K562 (cell line): Measurements from ENCODE around the gene SPPL3. TPM values are rescaled to one million over a fixed set of nuclear protein-coding genes. Genes with fewer than 3 reads are reported as not detected.

Experiments
- ATAC-seq: fragments of 200-7000 bp; cut with Tn5 transposase; 3 replicates; pipeline ENCODE4 v1.9.1; 2020; ENCODE audit warnings: moderate library complexity
- BruUV-seq: library from RNA; stranded (reverse); fragments of 400-500 nt; replicated peaks from 2 replicates; lab custom pipeline; 2021; lab: Mats Ljungman, UMichigan
- CTCF ChIA-PET: fragments of 300-600 bp; formaldehyde crosslinking; extraction: SDS; loops from one replicate; lab custom pipeline; 2021; ENCODE audit warnings: low intra/inter-chr PET ratio; lab: Yijun Ruan, JAX
- POLR2A ChIA-PET: fragments of 300-600, 350-650 bp; sonication (Branson Sonifier 250); formaldehyde crosslinking; extraction: SDS; loops from one replicate; lab custom pipeline; 2021; ENCODE audit warnings: antibody characterized with exemption, inconsistent platforms; lab: Yijun Ruan, JAX
- DNase-seq, 4 experiments: peaks; one replicate each; pipeline versions ENCODE4 v3.0.0 to v3.0.0-alpha.2; 2011 to 2018; ENCODE audit warnings: low spot score in 3 of 4, mixed read lengths in 3 of 4; ENCODE audit errors: extremely low read depth in 1 of 4
- FAIRE-seq: peaks from 2 replicates; lab custom pipeline; 2011; peaks lifted over from hg19 to GRCh38; lab: Jason Lieb, UNC
- H2AFZ ChIP-seq: 2 replicates; pipeline ENCODE4 v1.6.0; 2011; ENCODE audit warnings: low read depth, low read length, control low read depth, inconsistent platforms
- H3K27ac ChIP-seq: fragments of 200-600 bp; 3 replicates; pipeline ENCODE4 v1.8.0; 2011; ENCODE audit warnings: low read depth, mild to moderate bottlenecking, control low read depth, inconsistent platforms, low read length, moderate library complexity, mixed read lengths; ENCODE audit errors: extremely low read depth
- H3K27me3 ChIP-seq, 2 experiments: fragments of 300-600 bp in 1 of 2; 2 replicates in 1 of 2; 3 replicates in 1 of 2; pipeline versions ENCODE4 v1.6.0 to v1.8.0; 2011; ENCODE audit warnings: inconsistent platforms in 2 of 2, low read length in 2 of 2, mild to moderate bottlenecking in 1 of 2, mixed read lengths in 1 of 2, moderate library complexity in 1 of 2; ENCODE audit not compliant: control insufficient read depth in 2 of 2, insufficient read depth in 2 of 2
- H3K36me3 ChIP-seq: fragments of 300-600 bp; 3 replicates; pipeline ENCODE4 v1.8.0; 2011; ENCODE audit warnings: mild to moderate bottlenecking, low read length, inconsistent platforms; ENCODE audit not compliant: control insufficient read depth, insufficient read depth
- H3K4me1 ChIP-seq, 2 experiments: fragments of 200-600 bp in 1 of 2; replicated peaks in 1 of 2; 2 replicates in 1 of 2; 3 replicates in 1 of 2; pipeline versions ENCODE4 v1.5.1 to v1.8.0; 2011; ENCODE audit warnings: inconsistent platforms in 2 of 2, low read length in 2 of 2, mild to moderate bottlenecking in 1 of 2, mixed read lengths in 1 of 2, moderate library complexity in 1 of 2; ENCODE audit not compliant: control insufficient read depth in 2 of 2, insufficient read depth in 2 of 2
- H3K4me2 ChIP-seq: 2 replicates; pipeline ENCODE4 v1.6.1; 2011; ENCODE audit warnings: low read length, control low read depth, inconsistent platforms, mixed read lengths; ENCODE audit not compliant: insufficient read depth
- H3K4me3 ChIP-seq: fragments of 200-600 bp; sonication (generic), shearing (Covaris generic); 2 replicates; pipeline ENCODE4 v1.5.1; 2016; ENCODE audit warnings: control low read depth, inconsistent platforms
- H3K79me2 ChIP-seq: fragments of 200-600 bp; 3 replicates; pipeline ENCODE4 v1.8.0; 2011; ENCODE audit warnings: low read length, inconsistent platforms; ENCODE audit not compliant: control insufficient read depth, insufficient read depth
- H3K9ac ChIP-seq, 2 experiments: 2 replicates each; pipeline versions ENCODE4 v1.6.0 to v1.6.1; 2011; ENCODE audit warnings: low read depth in 2 of 2, low read length in 2 of 2, control low read depth in 1 of 2, inconsistent platforms in 1 of 2, mild to moderate bottlenecking in 1 of 2, mixed read lengths in 1 of 2; ENCODE audit not compliant: insufficient read depth in 1 of 2
- H3K9me1 ChIP-seq: one replicate; pipeline ENCODE4 v1.6.0; 2011; ENCODE audit warnings: inconsistent platforms, mild to moderate bottlenecking, low read length, moderate library complexity; ENCODE audit not compliant: control insufficient read depth, insufficient read depth
- H3K9me3 ChIP-seq: replicated peaks from 2 replicates; pipeline ENCODE4 v1.5.1; 2011; ENCODE audit warnings: low read depth, low read length, inconsistent platforms; ENCODE audit not compliant: control insufficient read depth, insufficient read depth
- H4K20me1 ChIP-seq: replicated peaks from 2 replicates; pipeline ENCODE4 v1.6.1; 2011; ENCODE audit warnings: low read length, inconsistent platforms, mixed read lengths; ENCODE audit not compliant: control insufficient read depth, insufficient read depth
- ELF2 ChIP-seq: fragments of 250-450 bp; sonication (Bioruptor Pico); IDR thresholded peaks from 2 replicates; pipeline ENCODE4 v1.5.0; 2021; ENCODE audit warnings: mild to moderate bottlenecking
- FOXA1 ChIP-seq: fragments of 450-650 bp; IDR thresholded peaks from 2 replicates; pipeline ENCODE4 v1.6.1; 2016; ENCODE audit warnings: mild to moderate bottlenecking, borderline replicate concordance
- NCOA1 ChIP-seq: fragments of 450-650 bp; IDR thresholded peaks from 2 replicates; pipeline ENCODE4 v1.6.1; 2016; ENCODE audit warnings: low read depth
- NCOR1 ChIP-seq: fragments of 450-650 bp; IDR thresholded peaks from 2 replicates; pipeline ENCODE4 v1.6.1; 2016; ENCODE audit warnings: mild to moderate bottlenecking, moderate library complexity
- PHB ChIP-seq: fragments of 250-450 bp; sonication (Bioruptor Pico); IDR thresholded peaks from 2 replicates; pipeline ENCODE4 v1.5.0; 2021
- SMARCC2 ChIP-seq: fragments of 450-650 bp; IDR thresholded peaks from 2 replicates; pipeline ENCODE4 v1.6.1; 2017; ENCODE audit warnings: antibody characterized with exemption, moderate library complexity, mild to moderate bottlenecking, low read depth
- TARDBP ChIP-seq: fragments of 450-650 bp; IDR thresholded peaks from 2 replicates; pipeline ENCODE4 v1.6.1; 2016
- TFAM ChIP-seq: fragments of 250-450 bp; sonication (Bioruptor Pico); conservative IDR thresholded peaks from 2 replicates; pipeline ENCODE4 v1.5.0; 2021; ENCODE audit warnings: mild to moderate bottlenecking, moderate library complexity
- ZNF12 ChIP-seq: sonication (generic); formaldehyde crosslinking; IDR thresholded peaks from 2 replicates; pipeline ENCODE4 v1.4.0; 2020; ENCODE audit warnings: mild to moderate bottlenecking, missing genetic modification reagents
- WGBS: fragments of 100-300 bp; shearing (Covaris generic); methylation state at CpG from one replicate; pipeline ENCODE4 v1.1.6; 2016; ENCODE audit warnings: low coverage, mixed read lengths; ENCODE audit not compliant: insufficient coverage; ENCODE audit errors: missing lambda C conversion rate; 5-methylcytosine and 5-hydroxymethylcytosine counted together
- in situ Hi-C: fragments of 300-500 bp; cut with MboI; formaldehyde crosslinking; loops from 4 replicates; pipeline ENCODE4 v1.15.0; 2018; ENCODE audit warnings: inconsistent platforms, mixed read lengths
- intact Hi-C: fragments of 100-400 bp; cut with micrococcal nuclease; formaldehyde crosslinking; loops from 2 replicates; pipeline ENCODE4 v1.14.2; 2022
- polyA plus RNA-seq, 8 experiments: library from polyadenylated mRNA; depleted of rRNA in 4 of 8; stranded (reverse) in 5 of 8; unstranded in 3 of 8; fragments of >200 nt; fragmentation: Nextera tagmentation in 2 of 8; fragmentation: Illumina TruSeq in 1 of 8; extraction: Ambion mirVana in 2 of 8; extraction: Trizol in 1 of 8; gene quantifications; 2 replicates each; pipeline versions ENCODE4 v1.2.1 to v1.2.3, GENCODE V29; 2011 to 2014; ENCODE audit warnings: inconsistent platforms in 1 of 8, missing spikeins in 1 of 8
- total RNA-seq, 7 experiments: library from RNA; depleted of rRNA in 6 of 7; stranded (reverse); fragments of >200 nt in 6 of 7; fragmentation: Illumina TruSeq in 2 of 7; extraction: Trizol in 2 of 7; gene quantifications; 2 replicates each; pipeline versions ENCODE4 v1.2.1 to v1.2.3, GENCODE V29; 2011 to 2021; ENCODE audit warnings: low replicate concordance in 1 of 7
- TF ChIP-seq, protein P1 (sequence below): fragments of 450-650 bp; IDR thresholded peaks from one replicate; pipeline ENCODE4 v1.6.1; 2018; ENCODE audit warnings: mild to moderate bottlenecking, moderate library complexity; ENCODE audit not compliant: partially characterized antibody

Gene SPPL3
- total and polyA plus RNA-seq, 9 of the 15 experiments (the other 6 are each of a cell fraction or from before 2014, with no cell fraction given): 2.9 to 32.1 (median 7.1) TPM

DNA sequence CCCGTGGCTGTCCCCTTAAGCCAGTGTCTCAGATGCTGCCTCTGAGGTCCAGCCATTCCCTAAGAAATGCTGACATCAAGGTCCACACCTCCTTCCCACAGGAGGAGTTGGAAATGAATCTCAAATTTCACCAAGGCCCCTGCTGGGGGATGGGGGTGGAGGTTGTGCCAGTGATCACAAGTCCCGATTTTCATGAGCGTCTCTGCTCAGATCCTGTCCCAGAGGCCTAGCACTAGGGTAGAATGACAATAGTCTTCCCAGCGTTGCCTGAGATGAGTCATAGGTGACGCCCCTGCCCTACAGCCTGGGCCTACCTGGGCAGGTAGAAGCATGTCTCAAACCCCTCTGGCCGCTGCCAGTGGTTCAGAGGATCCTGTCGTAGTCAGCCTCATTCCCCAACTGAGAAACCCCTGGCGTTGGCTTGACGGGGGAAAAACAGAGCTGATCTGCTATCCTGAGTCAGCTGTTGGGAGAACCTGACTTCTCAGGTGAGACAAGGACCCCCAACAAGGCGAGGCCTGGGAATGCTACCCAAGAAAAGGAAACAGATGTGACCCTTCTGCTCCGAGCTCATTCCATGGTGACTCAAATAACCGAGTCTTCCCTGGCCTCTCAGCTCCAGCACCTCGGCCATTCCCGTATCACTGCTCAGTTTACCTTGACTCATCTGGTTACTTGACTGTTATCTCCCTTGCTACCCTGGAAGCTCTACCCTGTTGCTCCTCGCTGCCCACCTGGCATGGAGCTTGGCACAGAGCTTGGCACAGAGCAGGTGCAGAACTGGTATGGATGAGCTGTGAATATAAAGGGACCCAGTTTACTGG lies 21.8 kb upstream of the SPPL3 start:
- H3K79me2 ChIP-seq: no peaks in the 10 kb centered on the region
- ATAC-seq (no peak; the same call in 1 of the 3 replicates), FAIRE-seq (no peak), DNase-seq (no peak)
- ChIA-PET POLR2A (interaction anchor here (0.6 kb wide), 1 partner anchor 205 kb away, joined by 3 read pairs; no protein-coding TSS in a partner anchor), CTCF (no interaction called here)
- BruUV-seq: no TSS peak
- H3K9me1 ChIP-seq: no peaks in the 10 kb centered on the region
- H3K27me3 ChIP-seq: no peaks in the 10 kb centered on the region
- H4K20me1 ChIP-seq: no peaks in the 10 kb centered on the region
- no peak overlapping the region for H3K27ac ChIP-seq
- H3K36me3 ChIP-seq: no peaks in the 10 kb centered on the region
- no peak overlapping the region for H3K4me2 ChIP-seq
- H2AFZ ChIP-seq: 0 out of 2 replicates have a peak overlapping the region, but pooled peaks have one; percentile 39
- WGBS: 43% methylated on average over 12 of the region's 15 CpGs
- H3K4me1 ChIP-seq: no peaks in the 10 kb centered on the region; a peak in 2 of 5 replicates
- TF ChIP-seq FOXA1: no peak
- TF ChIP-seq ELF2: no peak
- no peak for TF ChIP-seq NCOA1
- TF ChIP-seq ZNF12 (CRISPR knock-in tag): no peak
- no peak for TF ChIP-seq PHB (CRISPR knock-in tag)
- no peak for TF ChIP-seq TFAM
- no peak for TF ChIP-seq NCOR1
- no peak for TF ChIP-seq SMARCC2
- TF ChIP-seq, protein P1, sequence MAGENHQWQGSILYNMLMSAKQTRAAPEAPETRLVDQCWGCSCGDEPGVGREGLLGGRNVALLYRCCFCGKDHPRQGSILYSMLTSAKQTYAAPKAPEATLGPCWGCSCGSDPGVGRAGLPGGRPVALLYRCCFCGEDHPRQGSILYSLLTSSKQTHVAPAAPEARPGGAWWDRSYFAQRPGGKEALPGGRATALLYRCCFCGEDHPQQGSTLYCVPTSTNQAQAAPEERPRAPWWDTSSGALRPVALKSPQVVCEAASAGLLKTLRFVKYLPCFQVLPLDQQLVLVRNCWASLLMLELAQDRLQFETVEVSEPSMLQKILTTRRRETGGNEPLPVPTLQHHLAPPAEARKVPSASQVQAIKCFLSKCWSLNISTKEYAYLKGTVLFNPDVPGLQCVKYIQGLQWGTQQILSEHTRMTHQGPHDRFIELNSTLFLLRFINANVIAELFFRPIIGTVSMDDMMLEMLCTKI: no peak
- no peak for TF ChIP-seq TARDBP
- intact Hi-C loops (no loop called here), in situ Hi-C loops (no loop called here)
- H3K9ac ChIP-seq: no peak overlapping the region
- no peak overlapping the region for H3K4me3 ChIP-seq
- no peaks in the 10 kb centered on the region for H3K9me3 ChIP-seq
